GM19328 (cell line): ENCODE measurements around the gene LARP1.
"Not testable (repeated sequence)": the region's sequence is repeated elsewhere in the genome, so short reads cannot be mapped to it uniquely, and the experiment has no call there.

Experiments
- ATAC-seq: cut with Tn5 transposase; IDR thresholded peaks from one replicate; pipeline ENCODE4 v1.9.1; 2021; ENCODE audit warnings: mild to moderate bottlenecking, moderate library complexity; ENCODE audit not compliant: unreplicated experiment

The LARP1 gene

GRCh38 chr5:154755361-154756008, at the start of gene LARP1:
Gene LARP1, plus strand, starts transcription at chr5:154755377. Its CDS starts 381 bp downstream, at chr5:154755758.
- peak; percentile 6 for ATAC-seq

- ATAC-seq, result no peak
Measured at GRCh38 chr5:154706416-154706815, 48.8 kb upstream of the LARP1 start.

GRCh38 chr5:154707641-154708040, 47.5 kb upstream of the LARP1 start:
- no peak for ATAC-seq

- ATAC-seq, result no peak
Measured at GRCh38 chr5:154708207-154708606, 47.0 kb upstream of the LARP1 start.

- no peak for ATAC-seq
Measured at GRCh38 chr5:154708846-154709245, 46.3 kb upstream of the LARP1 start.

- ATAC-seq, result no peak
Measured at GRCh38 chr5:154709368-154710305, 45.5 kb upstream of the LARP1 start.

- no peak for ATAC-seq
Measured at GRCh38 chr5:154712518-154713437, 42.4 kb upstream of the LARP1 start.

- no peak for ATAC-seq
Measured at GRCh38 chr5:154713615-154714125, 41.5 kb upstream of the LARP1 start.

GRCh38 chr5:154714266-154714986, 40.8 kb upstream of the LARP1 start:
- ATAC-seq, result peak; percentile 98

GRCh38 chr5:154721481-154722058, 33.6 kb upstream of the LARP1 start:
- no peak for ATAC-seq

GRCh38 chr5:154722097-154722496, 33.1 kb upstream of the LARP1 start:
- ATAC-seq, result no peak

GRCh38 chr5:154722936-154723335, 32.2 kb upstream of the LARP1 start:
- ATAC-seq, result no peak

GRCh38 chr5:154723740-154724505, 31.3 kb upstream of the LARP1 start:
- no peak for ATAC-seq

GRCh38 chr5:154727361-154727760, 27.8 kb upstream of the LARP1 start:
- no peak for ATAC-seq

- no peak for ATAC-seq
Measured at GRCh38 chr5:154728939-154729588, 26.1 kb upstream of the LARP1 start.

GRCh38 chr5:154729613-154730012, 25.6 kb upstream of the LARP1 start:
- ATAC-seq, result no peak

GRCh38 chr5:154730761-154731160, 24.4 kb upstream of the LARP1 start:
- not testable (repeated sequence) for ATAC-seq

- ATAC-seq, result no peak
Measured at GRCh38 chr5:154732212-154732611, 23.0 kb upstream of the LARP1 start.
